ENCODE results near the gene MTR.

DNA sequence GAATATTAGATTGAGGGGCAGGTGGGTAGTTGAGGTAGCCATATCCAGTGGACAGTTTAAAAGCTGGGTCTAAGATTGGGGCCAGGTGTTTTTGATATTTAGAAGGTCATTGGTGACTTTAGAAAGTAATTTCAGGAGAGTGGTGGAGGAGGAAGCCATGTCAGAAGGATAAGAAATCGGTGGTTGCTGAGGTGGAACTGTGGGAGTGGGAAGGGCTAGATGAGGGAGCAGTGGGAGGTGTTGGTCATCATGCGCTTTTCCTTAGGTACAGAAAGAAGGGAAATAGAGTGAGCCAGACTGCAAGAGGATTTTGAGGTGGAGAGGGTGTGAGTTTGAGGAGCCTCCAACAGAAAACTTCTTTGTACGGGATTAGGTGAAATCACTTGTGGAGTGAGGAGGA lies 7.2 kb downstream of the MTR start:
- TF ChIP-seq HDGF (IDR thresholded peaks at IDR 0.05; ENCODE audit: borderline replicate concordance) (no peak), SP1 (IDR thresholded peaks at IDR 0.05) (no peak), ELF4 (IDR thresholded peaks at IDR 0.05) (no peak)
